Upper lobe of left lung (tissue), 6 donors: ENCODE results near the gene NAV2. TPM values are rescaled to one million over a fixed set of nuclear protein-coding genes. Genes with fewer than 3 reads are reported as not detected.

Source experiments
- ATAC-seq, 2 donors: fragments of 200-7000 bp; cut with Tn5 transposase; one replicate each; pipeline ENCODE4 v1.9.1; 2022; ENCODE audit warnings: mild to moderate bottlenecking in 2 of 2, moderate library complexity in 2 of 2; ENCODE audit not compliant: low FRiP score in 2 of 2
- DNase-seq, 2 donors: peaks; one replicate each; pipeline ENCODE4 v3.0.0-alpha.2; 2019 to 2020
- H3K27ac ChIP-seq, 4 donors: fragments of 200-600 bp; sonication (generic); one replicate each; pipeline ENCODE4 v1.5.1; 2016 to 2019
- H3K27me3 ChIP-seq, 4 donors: fragments of 200-600 bp; sonication (generic); one replicate each; pipeline ENCODE4 v1.5.1; 2017 to 2019
- H3K36me3 ChIP-seq, 4 donors: fragments of 200-600 bp; sonication (generic); one replicate each; pipeline ENCODE4 v1.5.1; 2016 to 2019
- H3K4me1 ChIP-seq, 4 donors: fragments of 200-600 bp; sonication (generic); one replicate each; pipeline ENCODE4 v1.5.1; 2018 to 2019
- H3K4me3 ChIP-seq, 4 donors: fragments of 200-600 bp; sonication (generic); one replicate each; pipeline ENCODE4 v1.5.1; 2017 to 2019; ENCODE audit warnings: mild to moderate bottlenecking in 2 of 4, moderate library complexity in 1 of 4
- H3K9me3 ChIP-seq, 4 donors: fragments of 200-600 bp; sonication (generic); one replicate each; pipeline ENCODE4 v1.5.1; 2018 to 2019
- EP300 ChIP-seq, 4 donors: sonication (generic); formaldehyde crosslinking; IDR thresholded peaks; one replicate each; pipeline ENCODE4 v1.5.1; 2017; ENCODE audit warnings: antibody characterized with exemption in 4 of 4, control low read depth in 2 of 4
- POLR2A ChIP-seq, 4 donors: fragments of 450-650 bp; IDR thresholded peaks; one replicate each; pipeline ENCODE4 v1.5.1; 2016 to 2017; ENCODE audit warnings: antibody characterized with exemption in 4 of 4, mild to moderate bottlenecking in 2 of 4
- POLR2AphosphoS5 ChIP-seq, 2 donors: sonication (generic); formaldehyde crosslinking; IDR thresholded peaks; one replicate each; pipeline ENCODE4 v1.5.1; 2017; ENCODE audit warnings: antibody characterized with exemption in 2 of 2
- WGBS, 2 donors: methylation state at CpG; one replicate each; pipeline ENCODE4 v1.1.5; 2017 to 2018; 5-methylcytosine and 5-hydroxymethylcytosine counted together
- total RNA-seq, 6 donors: library from RNA; depleted of rRNA in 4 of 6; stranded (reverse); fragments of >200 nt in 4 of 6; gene quantifications; one replicate each; pipeline versions ENCODE4 v1.1.0 to v1.2.1, GENCODE V29; 2016 to 2021
- TF ChIP-seq, protein P1 (sequence below), 6 experiments: fragments of 450-650 bp in 4 of 6; fragments of 200-600 bp in 2 of 6; sonication (generic) in 2 of 6; IDR thresholded peaks; one replicate each; pipeline ENCODE4 v1.5.1; 2016 to 2019; ENCODE audit warnings: antibody characterized with exemption in 6 of 6
- donor health status: DM: no; HTN: no; CAD: no; lungs with moderate emphysema.
- donor health status: DM: no; HTN: yes; CAD: no; lungs with severe emphysema.

Gene NAV2
- total RNA-seq, 6 donors from 2014 or later: 40.5 to 61.4 (median 52.3) TPM

DNA sequence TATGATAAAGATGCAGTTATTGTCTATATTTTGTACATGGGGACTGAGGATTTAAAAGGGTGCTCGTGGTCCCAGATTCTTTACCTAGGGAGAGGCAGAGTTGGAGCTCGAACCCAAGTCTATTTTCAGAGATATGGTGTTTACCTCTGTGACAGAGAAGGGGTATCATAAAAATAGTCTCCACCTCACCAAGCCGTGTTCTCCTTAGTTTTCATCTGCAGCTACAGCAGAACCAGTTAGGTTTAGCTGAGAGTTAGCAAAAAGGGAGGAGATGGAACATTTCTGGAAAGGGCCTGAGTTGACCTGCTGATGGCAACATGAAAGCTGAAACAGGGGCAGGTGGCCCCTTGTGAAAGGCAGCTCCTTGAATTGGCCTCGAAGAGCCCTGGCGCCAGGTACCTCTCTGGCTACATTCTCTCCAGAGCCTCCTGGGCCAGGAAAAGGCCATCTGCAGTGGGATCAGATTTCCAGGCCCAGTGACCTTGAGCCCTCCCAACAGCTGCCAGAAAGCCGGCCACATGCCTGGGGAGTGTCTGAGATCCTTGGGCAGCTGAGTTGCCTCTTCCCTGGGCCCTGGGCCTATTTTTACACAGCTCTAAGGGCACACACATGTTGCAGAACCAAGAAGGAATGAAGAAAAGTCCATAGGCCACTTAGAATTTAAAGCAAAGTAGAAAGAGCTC, 136.6 kb downstream of the NAV2 start:
- 82 to 85% methylated on average over 4 to 6 of the region's 6 CpGs for whole genome bisulfite sequencing, 2 donors
- ATAC-seq (no peak), DNase-seq (no peak)
- no peaks in the 10 kb centered on the region for H3K9me3 ChIP-seq
- H3K4me3 ChIP-seq: no peak overlapping the region
- TF ChIP-seq POLR2AphosphoS5 (IDR thresholded peaks at IDR 0.05): no peak
- no peak for TF ChIP-seq EP300 (IDR thresholded peaks at IDR 0.05)
- TF ChIP-seq, protein P1, sequence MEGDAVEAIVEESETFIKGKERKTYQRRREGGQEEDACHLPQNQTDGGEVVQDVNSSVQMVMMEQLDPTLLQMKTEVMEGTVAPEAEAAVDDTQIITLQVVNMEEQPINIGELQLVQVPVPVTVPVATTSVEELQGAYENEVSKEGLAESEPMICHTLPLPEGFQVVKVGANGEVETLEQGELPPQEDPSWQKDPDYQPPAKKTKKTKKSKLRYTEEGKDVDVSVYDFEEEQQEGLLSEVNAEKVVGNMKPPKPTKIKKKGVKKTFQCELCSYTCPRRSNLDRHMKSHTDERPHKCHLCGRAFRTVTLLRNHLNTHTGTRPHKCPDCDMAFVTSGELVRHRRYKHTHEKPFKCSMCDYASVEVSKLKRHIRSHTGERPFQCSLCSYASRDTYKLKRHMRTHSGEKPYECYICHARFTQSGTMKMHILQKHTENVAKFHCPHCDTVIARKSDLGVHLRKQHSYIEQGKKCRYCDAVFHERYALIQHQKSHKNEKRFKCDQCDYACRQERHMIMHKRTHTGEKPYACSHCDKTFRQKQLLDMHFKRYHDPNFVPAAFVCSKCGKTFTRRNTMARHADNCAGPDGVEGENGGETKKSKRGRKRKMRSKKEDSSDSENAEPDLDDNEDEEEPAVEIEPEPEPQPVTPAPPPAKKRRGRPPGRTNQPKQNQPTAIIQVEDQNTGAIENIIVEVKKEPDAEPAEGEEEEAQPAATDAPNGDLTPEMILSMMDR (IDR thresholded peaks at IDR 0.05): no peak
- TF ChIP-seq POLR2A (IDR thresholded peaks at IDR 0.05): no peak
- H3K4me1 ChIP-seq: peaks cover 0 to 9% (median 2%) of the 10 kb centered on the region in 4 donors
- no peaks in the 10 kb centered on the region for H3K36me3 ChIP-seq
- no peaks in the 10 kb centered on the region for H3K27me3 ChIP-seq
- no peak overlapping the region for H3K27ac ChIP-seq

DNA sequence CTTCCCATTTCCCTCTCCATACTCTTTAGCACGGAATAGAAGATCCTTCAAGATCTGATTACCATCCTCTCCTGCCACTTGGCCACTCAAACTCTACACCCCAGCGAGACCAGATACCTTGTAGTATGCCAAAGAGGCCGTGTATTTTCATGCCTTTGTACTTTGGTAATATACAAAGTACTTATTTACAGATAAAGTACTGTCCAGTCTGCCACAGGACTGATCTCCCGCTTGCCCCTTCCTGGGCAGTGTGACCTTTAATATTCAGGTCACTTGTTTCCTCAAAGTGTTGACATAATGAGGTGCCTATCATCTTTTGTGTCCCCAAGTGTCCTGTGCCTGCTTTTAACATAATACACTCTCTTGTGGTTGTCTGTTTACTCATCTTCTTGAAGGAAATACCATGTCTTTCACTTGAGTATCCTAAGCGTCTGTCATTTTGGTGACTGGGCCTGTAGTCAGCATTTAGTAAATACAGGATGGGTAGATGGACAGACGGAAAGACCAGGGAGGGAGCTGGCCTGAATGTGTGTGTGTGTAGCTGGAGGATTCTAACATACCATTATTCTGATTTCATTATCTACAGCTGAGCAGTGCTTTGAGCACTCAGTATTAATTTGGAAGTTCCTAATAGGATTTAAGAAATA, 137.4 kb downstream of the NAV2 start:
- WGBS, 2 donors: 63 to 64% methylated on average over 6 of the region's 6 CpGs
- H3K4me1 ChIP-seq: peaks cover 0 to 9% (median 2%) of the 10 kb centered on the region in 4 donors
- no peak for DNase-seq
- TF ChIP-seq POLR2AphosphoS5 (IDR thresholded peaks at IDR 0.05) (no peak), EP300 (IDR thresholded peaks at IDR 0.05) (no peak), POLR2A (IDR thresholded peaks at IDR 0.05) (no peak)
- TF ChIP-seq, protein P1 (IDR thresholded peaks at IDR 0.05): no peak
- H3K9me3 ChIP-seq: no peaks in the 10 kb centered on the region
- no peak for ATAC-seq
- H3K36me3 ChIP-seq: no peaks in the 10 kb centered on the region
- no peak overlapping the region for H3K27ac ChIP-seq
- no peak overlapping the region for H3K4me3 ChIP-seq
- no peaks in the 10 kb centered on the region for H3K27me3 ChIP-seq

DNA sequence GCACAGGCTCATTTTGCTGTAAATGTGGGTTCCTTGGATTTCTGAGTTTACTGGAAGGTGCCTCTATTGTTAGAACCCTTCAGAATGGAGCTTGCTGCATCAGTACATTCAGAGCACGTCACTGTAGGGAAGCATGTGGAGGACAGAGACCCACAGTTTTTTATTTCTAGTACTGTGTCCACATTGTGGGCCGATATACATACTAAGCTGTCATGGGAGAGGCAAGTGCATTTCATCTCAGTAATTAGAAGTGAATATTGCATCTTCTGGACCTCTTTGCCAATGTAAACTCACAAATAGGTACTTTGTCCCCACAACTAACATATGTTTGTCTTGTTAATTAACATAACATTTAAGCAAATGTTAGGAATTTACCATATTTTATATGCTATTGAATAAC, 139.7 kb downstream of the NAV2 start:
- no peak for DNase-seq
- Histone ChIP-seq H3K4me3 (no peak overlapping the region), H3K27ac (no peak overlapping the region), H3K4me1 (peaks cover 0 to 9% (median 2%) of the 10 kb centered on the region in 4 donors), H3K27me3 (no peaks in the 10 kb centered on the region), H3K36me3 (no peaks in the 10 kb centered on the region), H3K9me3 (no peaks in the 10 kb centered on the region)
- no peak for ATAC-seq
- TF ChIP-seq POLR2AphosphoS5 (IDR thresholded peaks at IDR 0.05) (no peak), POLR2A (IDR thresholded peaks at IDR 0.05) (no peak), EP300 (IDR thresholded peaks at IDR 0.05) (no peak)
- TF ChIP-seq, protein P1 (IDR thresholded peaks at IDR 0.05): no peak
- WGBS, 2 donors: 87 to 94% methylated on average over 2 of the region's 2 CpGs

DNA sequence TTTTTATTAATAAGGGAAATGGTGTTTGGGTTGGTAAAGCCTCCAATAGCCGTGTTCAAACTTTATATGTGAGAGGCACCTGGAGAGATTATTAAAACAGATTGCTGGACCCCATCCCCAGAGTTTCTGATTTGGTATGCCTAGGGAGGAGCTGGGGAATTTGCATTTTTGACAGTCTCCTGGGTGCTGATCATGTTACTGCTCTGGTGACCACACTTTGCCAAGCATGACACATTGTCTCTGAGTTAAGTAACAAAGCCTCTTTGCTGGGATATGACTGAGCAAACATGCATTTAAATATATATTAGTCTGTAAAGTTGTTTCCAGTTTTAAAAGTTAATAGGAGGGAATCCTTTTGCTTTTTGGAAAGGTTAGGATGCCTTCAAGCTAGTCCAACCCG, 140.4 kb downstream of the NAV2 start:
- no peak for DNase-seq
- H3K36me3 ChIP-seq: no peaks in the 10 kb centered on the region
- 87 to 88% methylated on average over 2 of the region's 2 CpGs for WGBS, 2 donors
- peaks cover 0 to 9% (median 2%) of the 10 kb centered on the region in 4 donors for H3K4me1 ChIP-seq
- H3K9me3 ChIP-seq: no peaks in the 10 kb centered on the region
- TF ChIP-seq EP300 (IDR thresholded peaks at IDR 0.05): no peak
- no peak for TF ChIP-seq POLR2A (IDR thresholded peaks at IDR 0.05)
- no peak for TF ChIP-seq POLR2AphosphoS5 (IDR thresholded peaks at IDR 0.05)
- TF ChIP-seq, protein P1 (IDR thresholded peaks at IDR 0.05): no peak
- no peak overlapping the region for H3K4me3 ChIP-seq
- no peak for ATAC-seq
- H3K27ac ChIP-seq: no peak overlapping the region
- no peaks in the 10 kb centered on the region for H3K27me3 ChIP-seq
